ENCODE measurements around the gene SAYSD1.
"Not testable (repeated sequence)": the region's sequence is repeated elsewhere in the genome, so short reads cannot be mapped to it uniquely, and the experiment has no call there.

The SAYSD1 gene, protein sequence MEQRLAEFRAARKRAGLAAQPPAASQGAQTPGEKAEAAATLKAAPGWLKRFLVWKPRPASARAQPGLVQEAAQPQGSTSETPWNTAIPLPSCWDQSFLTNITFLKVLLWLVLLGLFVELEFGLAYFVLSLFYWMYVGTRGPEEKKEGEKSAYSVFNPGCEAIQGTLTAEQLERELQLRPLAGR

DNA sequence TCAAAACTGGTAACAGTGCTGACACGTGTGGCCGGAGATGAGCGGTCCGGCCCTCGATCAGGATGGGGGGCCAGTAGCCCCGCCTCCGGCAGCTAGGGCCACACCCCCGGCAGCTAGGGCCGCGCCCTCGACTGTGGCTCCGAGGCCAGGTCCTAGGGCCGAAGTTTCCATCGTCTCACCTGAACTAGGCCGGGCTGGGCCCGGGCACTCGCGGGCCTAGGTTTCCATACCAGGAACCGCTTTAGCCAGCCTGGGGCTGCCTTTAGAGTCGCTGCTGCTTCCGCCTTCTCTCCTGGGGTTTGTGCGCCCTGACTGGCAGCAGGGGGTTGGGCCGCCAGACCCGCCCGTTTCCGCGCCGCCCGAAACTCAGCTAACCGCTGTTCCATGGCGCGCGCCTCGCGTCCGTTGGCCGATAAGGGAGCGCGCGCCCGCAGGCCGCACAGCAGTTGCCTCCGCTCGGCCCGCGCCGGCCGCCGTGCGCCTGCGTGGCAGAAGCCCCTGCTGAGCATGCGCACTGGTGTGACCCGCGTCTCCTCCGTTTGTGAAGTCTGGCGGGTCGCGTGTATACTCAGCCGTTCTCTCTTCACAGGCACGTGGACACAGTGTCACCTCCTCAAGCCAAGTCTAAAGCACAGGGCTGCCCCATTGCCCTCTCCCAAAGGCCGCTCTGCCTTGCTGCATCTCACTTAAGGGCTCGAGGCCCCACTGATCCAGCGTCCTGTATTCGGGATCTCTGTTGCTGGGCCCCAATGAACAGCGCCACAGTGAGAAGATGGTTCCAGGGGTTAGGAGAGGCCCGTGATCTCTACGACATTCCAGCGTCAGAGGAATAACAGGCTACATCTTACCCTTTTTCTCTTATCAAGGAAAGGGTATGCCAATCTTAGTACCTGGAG lies at the start of gene SAYSD1:
SAYSD1 (minus strand) TSS at position 483 of the 896 bp plus-strand sequence; CDS start at position 386, 97 bp downstream.
- peak; percentile 95 for DNase-seq

DNA sequence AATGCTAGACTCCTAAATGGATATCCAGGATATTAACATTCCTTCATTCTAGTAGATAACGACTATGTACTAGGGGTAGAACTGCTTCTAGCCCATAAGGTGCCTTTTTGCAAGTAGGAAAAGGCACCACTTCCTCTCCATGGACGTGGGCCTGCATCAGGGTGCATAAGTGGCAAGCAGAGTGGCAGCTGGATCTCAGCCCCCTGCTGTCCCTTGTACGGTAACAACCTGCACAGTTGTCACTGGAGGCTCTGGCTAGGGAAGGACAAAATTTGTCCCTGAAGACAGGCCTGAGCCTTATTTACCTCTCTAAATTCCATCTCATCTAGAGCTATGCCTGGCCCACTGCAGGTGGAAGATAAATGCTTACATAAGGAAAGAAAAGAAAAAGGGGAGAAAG lies 42.5 kb upstream of the SAYSD1 start:
- DNase-seq = no peak

DNA sequence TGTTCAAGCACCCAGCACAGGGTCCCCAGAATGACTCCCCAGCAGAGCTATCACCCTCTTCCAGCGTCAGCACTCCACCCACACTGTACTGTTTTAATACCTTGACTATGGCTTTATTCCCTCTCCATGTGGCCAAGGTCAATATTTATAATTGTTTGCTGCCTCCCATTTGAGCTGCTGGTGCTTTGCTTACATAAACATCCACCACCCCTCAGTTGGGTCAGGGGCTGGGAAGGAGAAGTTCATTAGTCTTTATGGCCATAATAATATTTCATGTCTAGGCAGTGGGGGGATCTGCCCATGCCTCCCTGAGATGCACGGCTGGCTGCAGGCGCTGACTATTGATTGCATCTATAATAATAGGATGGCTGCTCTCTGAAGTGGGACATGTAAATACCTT lies 41.8 kb upstream of the SAYSD1 start:
- no peak for DNase-seq

DNA sequence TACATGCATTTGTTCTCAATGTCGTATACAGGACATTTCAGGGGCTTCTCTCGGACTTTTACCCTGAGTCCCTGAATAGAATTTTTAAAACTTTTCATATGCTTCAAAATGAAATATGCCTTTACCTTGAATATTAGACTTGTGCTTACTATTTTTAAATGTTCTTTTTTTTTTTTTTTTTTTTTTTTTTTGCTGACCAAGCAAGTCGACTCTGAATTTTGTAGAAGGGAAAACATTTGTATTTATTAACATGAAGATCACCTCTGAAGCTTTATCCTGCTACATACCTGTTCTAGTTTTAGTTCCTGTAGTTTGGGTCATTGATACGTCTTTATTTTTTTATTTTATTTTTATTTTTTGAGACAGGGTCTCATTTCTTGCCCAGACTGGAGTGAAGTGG lies 39.7 kb upstream of the SAYSD1 start:
- no peak for DNase-seq

DNA sequence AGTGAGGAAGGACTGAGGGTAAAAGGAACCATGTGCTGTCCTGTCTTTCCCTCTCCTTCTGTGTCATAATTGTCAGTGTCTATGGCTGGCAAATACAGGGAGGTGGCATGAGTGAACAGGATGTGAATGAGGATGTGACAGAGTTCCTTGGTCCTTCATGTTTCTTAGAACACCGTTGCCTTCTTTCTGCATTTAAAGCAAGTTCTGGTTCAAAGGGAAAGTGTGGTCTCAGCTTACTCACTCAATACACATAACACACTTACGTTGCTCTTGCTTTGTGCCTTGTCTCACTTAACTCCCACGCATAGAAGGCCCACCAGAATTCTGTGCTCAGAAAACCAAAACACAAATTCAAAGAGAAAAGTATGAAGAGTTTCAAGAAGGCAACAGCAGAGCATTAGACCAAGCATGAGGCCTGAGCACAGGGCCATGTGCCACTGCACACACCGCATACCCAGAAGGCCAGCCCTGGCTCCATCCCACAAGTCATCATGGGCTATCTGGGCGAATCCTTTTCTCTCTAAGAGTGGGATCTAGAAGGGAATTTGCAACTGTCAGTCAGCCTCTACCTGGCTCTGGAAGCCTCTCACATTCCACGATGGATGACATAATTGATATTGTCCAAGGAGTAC lies 38.9 kb upstream of the SAYSD1 start:
- DNase-seq = no peak

DNA sequence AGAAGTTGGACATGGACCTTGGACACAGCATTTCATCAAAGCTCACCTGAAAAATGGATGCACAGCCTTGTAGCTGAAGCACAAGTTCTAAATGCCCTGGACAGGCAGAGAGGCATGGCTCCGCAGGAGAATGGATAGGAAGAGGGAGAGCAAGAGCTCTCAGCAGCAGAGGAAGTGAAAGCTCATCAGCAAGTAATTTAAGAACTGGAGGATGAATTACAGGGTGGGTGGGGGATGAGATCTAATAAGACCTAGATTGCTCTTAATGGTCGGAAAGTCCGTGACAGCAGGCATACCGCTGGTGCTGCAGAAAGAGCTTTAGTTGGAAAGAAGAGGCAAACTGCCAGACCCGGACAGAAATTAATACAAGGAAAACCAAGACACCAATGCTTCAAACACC lies 37.3 kb upstream of the SAYSD1 start:
- no peak for DNase-seq

DNA sequence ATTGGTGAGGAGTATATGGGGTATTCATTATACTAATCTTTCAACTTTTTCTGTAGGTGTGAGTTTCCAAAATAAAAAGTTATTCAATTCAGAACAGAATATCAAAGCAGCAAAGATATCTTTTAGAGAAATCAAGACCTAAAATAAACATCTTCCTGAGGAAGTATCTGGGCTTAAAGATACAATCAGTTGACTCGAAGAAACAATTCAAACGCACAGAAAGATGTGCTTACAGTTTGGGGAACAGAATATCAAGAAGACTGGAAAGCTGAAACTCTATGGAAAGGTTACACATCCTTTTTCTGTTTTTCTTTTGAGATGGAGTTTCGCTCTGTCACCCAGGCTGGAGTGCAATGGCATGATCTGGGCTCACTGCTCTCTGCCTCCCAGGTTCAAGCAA lies 36.2 kb upstream of the SAYSD1 start:
- no peak for DNase-seq

DNA sequence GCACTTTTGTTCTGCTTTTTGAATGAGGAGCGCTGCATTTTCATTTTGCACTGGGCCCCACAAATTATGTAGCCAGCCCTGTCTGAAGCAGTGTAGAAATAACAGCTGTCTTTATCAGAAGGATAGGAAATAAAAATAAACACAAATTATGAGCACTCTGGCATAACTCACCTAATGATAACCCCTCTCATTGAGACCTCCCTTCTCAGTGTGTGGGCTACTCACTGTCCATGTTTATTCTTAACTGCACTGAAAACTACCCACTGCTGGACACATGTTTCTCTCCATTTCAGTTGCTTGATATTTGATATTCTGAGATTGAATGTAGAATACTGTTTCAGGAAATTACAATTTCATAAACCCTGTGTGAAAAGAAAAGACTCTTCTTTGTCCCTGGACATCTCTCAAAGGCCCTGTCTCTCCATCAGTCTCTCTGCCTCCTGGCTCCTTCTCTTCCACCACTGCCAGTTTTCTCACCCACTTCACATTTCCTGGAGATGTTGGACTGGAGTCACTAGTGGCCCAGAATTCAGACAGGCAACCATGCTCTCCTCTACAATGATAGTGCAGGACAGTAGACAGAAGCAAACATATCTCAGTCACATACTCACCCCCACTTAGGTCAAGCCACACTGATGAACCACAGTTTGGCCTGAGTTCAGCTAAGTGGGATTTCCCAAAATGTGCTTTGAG lies 29.6 kb upstream of the SAYSD1 start:
- no peak for DNase-seq

DNA sequence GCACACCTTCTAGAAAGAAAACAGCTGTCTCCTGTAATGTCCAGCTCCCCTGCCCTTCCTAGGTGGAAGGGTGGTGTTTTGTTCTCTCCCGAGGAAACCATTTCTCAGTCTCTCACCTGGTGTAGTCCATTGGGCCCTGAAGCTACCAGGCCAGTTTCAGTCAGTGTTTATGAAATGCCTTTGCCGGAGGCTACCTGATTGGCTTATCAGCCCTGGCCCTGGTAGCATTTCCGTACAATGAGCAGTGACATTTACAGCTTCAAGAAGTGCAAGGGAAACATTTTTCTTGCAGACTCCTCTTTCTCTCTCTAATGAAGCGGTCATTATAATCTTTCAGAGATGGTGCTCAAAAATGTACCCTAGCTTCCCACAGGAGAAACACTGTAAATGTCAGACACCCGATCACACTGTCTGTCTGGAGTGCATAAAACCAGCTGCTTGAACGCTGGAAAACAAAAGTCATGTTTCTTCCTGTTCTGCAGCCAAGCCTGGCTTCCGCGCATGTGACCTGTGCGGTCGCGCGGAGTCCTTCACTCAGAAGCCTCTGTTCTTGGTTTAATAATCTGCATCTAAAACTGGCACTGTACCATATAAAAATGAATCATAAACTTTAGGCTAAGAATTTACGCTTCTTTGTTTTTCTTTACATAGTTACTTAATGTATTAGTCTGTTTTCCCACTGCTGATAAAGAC lies 28.4 kb upstream of the SAYSD1 start:
- no peak for DNase-seq

DNA sequence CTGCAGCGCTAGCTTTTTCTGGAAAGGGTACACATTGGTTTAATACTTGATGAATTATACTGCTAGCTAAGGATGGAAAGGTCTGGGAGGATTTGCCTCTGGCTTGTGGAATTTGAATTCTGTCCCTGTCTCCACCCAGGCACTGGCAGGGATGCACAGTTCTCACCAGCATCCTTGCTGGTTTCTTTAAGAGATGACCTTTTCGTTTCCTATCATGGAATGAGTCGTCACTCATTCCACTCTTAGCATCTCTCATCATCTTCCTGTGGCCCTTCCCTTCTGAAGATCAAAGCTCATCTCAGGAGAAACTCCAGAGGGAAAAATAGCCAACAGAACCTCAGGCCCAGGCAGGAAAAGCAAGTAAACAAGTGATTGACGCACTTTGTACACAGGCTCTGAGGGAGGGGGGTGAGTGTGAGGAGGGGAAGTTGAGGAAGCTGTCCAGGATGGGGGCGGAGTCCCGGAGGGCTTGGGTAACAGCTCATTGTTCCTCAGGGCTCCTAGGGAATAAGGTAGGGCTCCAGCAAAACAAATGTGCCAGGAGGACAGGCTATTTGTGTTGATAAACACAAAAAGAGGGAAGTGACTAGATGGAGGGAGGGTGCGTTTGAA lies 25.7 kb upstream of the SAYSD1 start:
- no peak for DNase-seq

DNA sequence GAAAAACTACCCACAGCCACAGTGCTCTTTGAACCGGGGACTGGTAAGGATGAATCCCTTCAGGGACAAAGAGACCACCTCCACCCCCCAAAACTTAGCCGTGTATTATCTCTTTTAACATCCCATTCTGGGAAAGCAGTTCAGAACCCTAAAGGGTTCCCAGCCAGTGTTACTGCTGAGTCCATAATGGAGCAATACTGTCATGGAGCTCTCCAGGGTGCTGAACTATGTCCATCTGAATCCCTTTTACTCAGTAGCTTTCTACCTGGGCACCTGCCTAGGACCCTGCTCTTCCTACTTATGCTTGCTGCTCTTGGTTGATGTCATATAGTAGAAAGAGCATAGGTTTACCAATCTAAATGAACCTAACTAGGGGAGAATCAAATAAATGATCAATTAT lies 22.3 kb upstream of the SAYSD1 start:
- DNase-seq = peak; percentile 42

DNA sequence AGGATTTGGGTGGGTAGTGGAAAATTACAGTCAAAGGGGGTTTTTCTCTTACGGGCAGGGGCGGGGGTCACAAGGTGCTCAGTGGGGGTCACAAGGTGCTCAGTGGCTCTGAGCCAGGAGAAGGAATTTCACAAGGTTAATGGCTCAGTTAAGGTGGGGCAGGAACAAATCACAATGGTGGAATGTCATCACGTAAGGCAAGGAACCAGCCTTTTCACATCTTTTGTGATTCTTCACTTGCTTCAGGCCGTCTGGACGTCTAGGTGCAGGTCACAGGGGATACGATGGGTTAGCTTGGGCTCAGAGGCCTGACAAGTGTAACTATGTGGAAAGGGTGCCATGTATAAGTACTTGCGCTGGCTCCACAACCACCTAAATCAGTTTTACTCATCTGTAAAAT lies 21.2 kb upstream of the SAYSD1 start:
- DNase-seq = not testable (repeated sequence)

DNA sequence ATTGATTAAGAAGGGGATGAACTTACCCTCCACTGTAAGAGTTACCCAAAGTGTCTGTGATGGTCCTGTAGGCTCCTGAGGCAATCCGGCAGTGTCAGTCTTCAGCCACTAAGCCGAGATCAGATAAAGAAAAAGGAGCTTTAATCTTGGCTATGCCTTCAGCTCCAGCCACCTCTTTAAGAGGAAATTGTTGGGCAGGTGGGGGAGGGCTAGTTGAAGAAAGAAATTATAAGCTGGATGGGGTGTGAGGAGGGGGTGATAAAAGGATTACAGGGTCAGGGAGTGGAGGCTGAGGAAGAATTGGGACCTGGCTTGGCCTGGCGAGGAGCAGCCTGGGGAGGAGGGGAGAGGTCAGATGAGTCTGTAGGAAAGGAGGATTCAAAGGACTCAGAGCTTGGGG lies 19.8 kb upstream of the SAYSD1 start:
- not testable (repeated sequence) for DNase-seq

DNA sequence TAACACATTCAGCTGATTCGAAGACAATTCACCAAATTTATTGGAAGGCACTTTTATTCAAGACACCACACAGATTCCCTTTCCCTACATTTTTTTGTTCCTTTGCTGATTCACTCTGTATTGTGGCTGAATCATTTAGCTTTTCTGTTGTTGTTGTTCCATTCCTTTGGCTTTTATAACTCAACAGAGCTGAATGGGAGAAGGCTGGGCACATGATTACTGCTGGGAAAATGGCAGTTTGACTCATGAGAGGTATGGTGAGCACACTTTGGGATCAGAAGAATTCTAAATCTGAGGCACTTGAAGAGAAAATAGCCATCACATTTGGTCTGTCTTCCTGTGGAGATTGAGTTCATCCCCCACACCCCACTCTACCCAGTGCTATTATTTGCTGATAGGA lies 15.7 kb upstream of the SAYSD1 start:
- DNase-seq = no peak

DNA sequence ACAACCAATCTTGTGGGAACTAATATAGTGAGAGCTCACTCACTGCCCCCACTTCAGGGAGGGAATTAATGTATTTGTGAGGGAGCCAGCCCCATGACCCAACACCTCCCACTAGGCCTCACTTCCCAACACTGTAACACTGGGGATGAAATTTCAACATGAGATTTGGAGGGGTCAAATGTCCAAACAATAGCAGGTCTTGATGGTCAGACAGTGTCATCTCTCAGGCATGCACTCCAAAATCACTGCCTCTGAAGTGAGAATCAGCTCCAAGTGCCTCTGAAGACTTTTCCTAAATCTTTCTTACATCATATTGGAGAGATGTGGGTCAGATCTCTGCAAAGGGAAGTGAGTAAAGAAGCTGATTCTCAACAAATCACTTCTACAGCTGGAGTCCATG lies 13.8 kb upstream of the SAYSD1 start:
- DNase-seq = no peak

DNA sequence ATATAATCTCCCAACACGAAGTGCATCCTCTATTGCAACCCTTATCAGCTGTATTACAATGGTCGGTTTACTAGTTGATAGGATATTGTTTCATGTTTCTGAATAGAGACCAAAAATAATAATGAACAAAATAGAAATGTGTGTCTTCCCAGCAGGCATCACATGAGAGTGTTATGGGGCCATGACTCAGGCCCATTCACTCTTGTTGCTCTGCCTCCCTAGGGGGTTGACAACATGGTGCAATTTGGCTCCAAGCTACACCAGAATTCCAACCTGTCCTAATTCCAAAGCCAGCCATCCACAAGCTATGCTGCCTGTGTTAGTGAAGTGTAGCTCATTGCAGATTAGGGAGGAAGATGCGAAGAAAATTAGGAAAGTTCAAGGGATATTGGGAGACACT lies 13.1 kb upstream of the SAYSD1 start:
- DNase-seq = no peak

DNA sequence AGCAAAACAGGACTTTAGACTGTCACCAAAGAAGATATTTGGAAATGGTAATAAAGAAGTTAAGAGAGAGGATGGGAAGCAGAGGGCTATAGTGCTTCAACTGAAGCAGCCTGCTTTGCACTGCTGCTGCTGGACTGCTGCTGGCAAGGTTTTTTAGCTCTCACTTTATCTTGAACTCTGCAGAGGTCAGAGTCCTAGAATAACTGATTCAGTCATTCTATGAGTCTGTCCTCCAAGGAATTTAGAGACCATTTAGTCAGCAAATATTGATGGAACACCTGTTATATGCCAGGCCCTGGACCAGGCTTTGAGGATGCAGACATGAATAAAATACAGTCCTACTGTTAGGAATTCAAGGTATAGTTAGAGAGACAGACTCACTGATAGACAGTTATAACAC lies 9.1 kb upstream of the SAYSD1 start:
- no peak for DNase-seq

DNA sequence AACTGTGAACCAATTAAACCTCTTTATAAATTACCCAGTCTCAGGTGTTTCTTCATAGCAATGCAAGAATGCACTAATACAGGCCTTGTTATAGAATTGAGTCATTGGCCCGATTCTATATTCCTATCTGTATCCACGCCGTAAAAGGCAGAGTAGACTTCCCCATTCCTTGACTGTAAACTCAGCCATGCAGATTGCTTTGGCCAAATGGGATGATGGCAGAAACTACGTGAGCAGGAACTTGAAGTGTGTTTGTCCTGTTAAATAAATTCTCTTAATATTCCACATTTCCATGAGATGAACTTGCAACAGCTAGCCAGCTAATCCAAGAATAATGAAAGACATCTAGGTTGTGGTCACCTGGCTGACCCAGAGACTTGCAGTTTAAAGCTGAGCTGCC lies 3.9 kb upstream of the SAYSD1 start:
- no peak for DNase-seq

DNA sequence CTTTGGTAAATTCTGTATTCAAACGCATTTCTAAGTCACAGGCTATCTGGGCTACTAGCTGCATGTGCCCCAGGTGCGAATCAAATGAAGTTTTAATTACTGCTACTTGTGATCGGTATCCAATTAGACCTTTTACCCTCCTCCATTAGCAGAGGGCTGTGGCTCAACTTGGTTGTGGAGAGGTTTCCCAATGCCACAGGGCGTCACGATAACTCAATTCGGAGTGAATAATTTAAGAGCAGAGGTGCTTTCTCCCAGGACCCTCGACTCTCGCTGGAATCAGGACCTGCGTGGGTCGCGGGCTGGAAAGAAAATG lies 640 bp downstream of the SAYSD1 start:
- DNase-seq = no peak

DNA sequence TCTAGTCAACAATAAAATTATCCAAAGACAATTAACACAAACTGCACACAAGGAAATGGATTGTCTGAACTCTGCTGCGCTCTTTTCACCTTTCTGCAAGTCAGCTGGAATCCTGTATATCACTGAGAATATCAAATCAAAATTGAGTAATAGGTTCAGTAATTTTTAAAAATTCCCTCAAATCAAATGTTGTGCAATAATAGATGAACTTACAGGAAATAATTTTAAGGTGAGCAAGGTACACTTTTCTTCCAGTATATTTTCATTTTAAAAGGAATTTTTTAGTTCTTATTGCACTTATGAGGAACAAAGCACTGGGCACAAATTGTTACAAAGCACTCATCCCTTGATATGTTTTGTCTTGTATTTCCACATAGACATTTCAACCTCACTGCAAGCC lies 1.2 kb downstream of the SAYSD1 start:
- DNase-seq = no peak

DNA sequence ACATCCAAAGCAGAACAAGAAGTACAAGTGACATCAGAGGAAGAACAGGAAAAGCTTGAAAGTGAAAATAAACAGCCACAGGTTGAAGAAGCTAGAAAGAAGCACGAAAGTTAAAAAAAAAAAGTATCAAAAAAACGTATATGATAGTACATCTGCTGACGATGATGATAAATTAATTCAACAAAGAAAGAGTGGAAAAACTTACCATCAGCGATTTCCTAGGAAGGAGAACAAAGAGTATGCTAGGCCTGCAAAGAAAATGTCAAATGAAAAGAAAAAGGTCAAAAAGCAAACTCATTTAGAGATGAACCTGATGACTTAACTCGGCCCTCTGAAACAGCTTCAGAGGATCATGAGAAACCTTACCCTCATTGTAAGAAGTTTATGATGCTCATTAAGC lies 3.7 kb downstream of the SAYSD1 start:
- no peak for DNase-seq

DNA sequence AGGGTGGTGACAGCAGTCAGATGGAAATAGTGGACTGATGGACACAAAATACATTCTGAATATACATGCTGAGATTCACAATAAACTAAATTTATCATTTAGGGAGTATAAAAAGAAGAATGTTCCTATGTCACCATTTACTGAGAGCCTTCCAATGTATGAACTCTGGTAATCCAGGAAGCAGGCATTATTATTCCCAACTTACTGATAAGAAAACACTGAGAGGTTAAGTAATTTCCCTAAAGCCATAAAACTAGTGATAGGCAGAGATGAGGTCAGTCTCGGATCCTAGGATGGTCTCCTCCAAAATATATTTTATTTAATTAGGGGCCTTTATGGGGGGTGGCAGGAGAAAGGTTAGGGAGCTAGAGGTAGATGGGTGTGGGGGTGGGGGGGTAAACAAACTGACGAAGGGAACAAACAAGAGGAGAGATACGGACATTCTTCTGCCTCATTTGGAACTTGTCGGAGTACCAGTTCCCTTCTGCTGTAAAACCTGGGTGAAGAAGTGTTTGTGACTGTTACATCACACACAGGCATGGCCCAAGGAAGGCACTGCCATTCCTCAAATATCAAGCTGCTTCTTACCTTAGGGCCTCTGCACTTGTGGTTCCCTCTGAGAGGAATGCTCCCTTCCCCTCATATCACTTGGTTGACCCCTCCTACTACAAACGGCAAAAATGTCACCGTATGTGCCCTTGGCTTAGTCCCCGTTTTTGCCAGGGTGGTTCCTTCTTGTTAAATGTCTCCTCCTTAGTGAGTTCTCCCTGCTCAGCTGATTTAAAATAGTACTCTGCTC lies 6.7 kb downstream of the SAYSD1 start:
- no peak for DNase-seq

Measured in CD4-positive, alpha-beta T cell treated with Interleukin-17A for 4 hours (primary cell).